A673 (cell line): ENCODE data around the gene HSPB1.

Source experiments
- EZH2 ChIP-seq: fragments of 200-600 bp; sonication (generic); IDR thresholded peaks from 2 replicates; pipeline ENCODE4 v1.6.1; 2017; ENCODE audit warnings: borderline replicate concordance, low read depth, mild to moderate bottlenecking, mixed read lengths, antibody characterized with exemption, low read length; ENCODE audit not compliant: poor library complexity, severe bottlenecking
- TF ChIP-seq, protein P1 (sequence below): fragments of 300-800, 200-600 bp; sonication (generic); conservative IDR thresholded peaks from 2 replicates; pipeline ENCODE4 v1.5.1; 2017; ENCODE audit warnings: low read depth, mild to moderate bottlenecking, antibody characterized with exemption, low read length, moderate library complexity, mixed read lengths

DNA sequence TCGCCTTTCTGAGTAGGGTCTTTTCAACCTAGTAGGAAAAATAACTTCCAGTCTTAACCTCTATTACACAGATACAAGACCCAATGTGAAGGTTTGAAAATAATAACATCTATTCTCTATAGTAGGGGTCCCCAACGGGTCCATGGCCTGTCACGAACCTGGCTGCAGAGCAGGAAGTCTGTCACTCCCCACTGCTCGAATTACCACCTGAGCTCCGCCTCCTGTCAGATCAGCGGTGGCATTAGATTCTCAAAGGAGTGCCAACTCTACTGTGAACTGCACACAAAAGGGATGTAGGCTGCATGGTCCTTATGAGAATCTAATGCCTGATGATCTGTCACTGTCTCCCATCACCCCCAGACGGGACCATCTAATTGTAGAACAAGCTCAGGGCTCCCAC is 48.9 kb downstream of the HSPB1 start:
- TF ChIP-seq, protein P1, sequence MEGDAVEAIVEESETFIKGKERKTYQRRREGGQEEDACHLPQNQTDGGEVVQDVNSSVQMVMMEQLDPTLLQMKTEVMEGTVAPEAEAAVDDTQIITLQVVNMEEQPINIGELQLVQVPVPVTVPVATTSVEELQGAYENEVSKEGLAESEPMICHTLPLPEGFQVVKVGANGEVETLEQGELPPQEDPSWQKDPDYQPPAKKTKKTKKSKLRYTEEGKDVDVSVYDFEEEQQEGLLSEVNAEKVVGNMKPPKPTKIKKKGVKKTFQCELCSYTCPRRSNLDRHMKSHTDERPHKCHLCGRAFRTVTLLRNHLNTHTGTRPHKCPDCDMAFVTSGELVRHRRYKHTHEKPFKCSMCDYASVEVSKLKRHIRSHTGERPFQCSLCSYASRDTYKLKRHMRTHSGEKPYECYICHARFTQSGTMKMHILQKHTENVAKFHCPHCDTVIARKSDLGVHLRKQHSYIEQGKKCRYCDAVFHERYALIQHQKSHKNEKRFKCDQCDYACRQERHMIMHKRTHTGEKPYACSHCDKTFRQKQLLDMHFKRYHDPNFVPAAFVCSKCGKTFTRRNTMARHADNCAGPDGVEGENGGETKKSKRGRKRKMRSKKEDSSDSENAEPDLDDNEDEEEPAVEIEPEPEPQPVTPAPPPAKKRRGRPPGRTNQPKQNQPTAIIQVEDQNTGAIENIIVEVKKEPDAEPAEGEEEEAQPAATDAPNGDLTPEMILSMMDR: no peak
- TF ChIP-seq EZH2: no peak
